Measurements from ENCODE around the gene ZDHHC14.

GRCh38 chr6:157632821-157633220, 251.8 kb downstream of the ZDHHC14 start:
- no peak for TF ChIP-seq CTCF (conservative IDR thresholded peaks at IDR 0.05; ENCODE audit: low read depth, low read length)
- no peak for TF ChIP-seq EZH2phosphoT487 (IDR thresholded peaks at IDR 0.05; ENCODE audit: borderline replicate concordance, low read length)

All from PC-3 (cell line).